Measurements from ENCODE around the gene SH2D6. TPM values are rescaled to one million over a fixed set of nuclear protein-coding genes. Genes with fewer than 3 reads are reported as not detected.
"Not testable (repeated sequence)": the region's sequence is repeated elsewhere in the genome, so short reads cannot be mapped to it uniquely, and the experiment has no call there.

SH2D6 gene
- total RNA-seq, 4 donors from 2014 or later, result not detected

- DNase-seq, result no peak
- TF ChIP-seq, protein P1, sequence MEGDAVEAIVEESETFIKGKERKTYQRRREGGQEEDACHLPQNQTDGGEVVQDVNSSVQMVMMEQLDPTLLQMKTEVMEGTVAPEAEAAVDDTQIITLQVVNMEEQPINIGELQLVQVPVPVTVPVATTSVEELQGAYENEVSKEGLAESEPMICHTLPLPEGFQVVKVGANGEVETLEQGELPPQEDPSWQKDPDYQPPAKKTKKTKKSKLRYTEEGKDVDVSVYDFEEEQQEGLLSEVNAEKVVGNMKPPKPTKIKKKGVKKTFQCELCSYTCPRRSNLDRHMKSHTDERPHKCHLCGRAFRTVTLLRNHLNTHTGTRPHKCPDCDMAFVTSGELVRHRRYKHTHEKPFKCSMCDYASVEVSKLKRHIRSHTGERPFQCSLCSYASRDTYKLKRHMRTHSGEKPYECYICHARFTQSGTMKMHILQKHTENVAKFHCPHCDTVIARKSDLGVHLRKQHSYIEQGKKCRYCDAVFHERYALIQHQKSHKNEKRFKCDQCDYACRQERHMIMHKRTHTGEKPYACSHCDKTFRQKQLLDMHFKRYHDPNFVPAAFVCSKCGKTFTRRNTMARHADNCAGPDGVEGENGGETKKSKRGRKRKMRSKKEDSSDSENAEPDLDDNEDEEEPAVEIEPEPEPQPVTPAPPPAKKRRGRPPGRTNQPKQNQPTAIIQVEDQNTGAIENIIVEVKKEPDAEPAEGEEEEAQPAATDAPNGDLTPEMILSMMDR (IDR thresholded peaks at IDR 0.05), result no peak
- TF ChIP-seq POLR2A (IDR thresholded peaks at IDR 0.05), result no peak
- H3K36me3 ChIP-seq, result no peaks in the 10 kb centered on the region
- no peaks in the 10 kb centered on the region for H3K9me3 ChIP-seq
- intact Hi-C loops (cut with DNase I; ENCODE audit: low total_unique reads), result no loop called here
- H3K27ac ChIP-seq, result no peak overlapping the region
- H3K4me3 ChIP-seq, result no peak overlapping the region
- no peaks in the 10 kb centered on the region for H3K4me1 ChIP-seq
- no peaks in the 10 kb centered on the region for H3K27me3 ChIP-seq
Observed at GRCh38 chr2:85377083-85377482, 41.4 kb upstream of the SH2D6 start.

DNA sequence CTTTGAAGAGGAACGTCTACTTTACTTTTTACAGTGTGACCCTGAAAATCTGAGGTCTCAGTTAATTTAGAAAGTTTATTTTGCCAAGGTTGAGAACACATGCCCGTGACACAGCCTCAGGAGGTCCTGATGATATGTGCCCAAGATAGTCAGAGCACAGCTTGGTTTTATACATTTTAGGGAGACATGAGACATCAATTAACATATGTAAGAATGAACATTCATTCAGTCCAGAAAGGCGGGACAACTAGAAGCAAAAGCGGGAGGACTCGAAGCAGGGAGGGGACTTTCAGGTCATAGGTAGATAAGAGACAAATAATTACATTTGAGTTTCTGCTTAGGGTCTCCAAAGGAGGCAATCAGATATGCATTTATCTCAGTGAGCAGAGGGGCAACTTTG, 40.3 kb upstream of the SH2D6 start:
- no peak for TF ChIP-seq POLR2A (IDR thresholded peaks at IDR 0.05)
- TF ChIP-seq, protein P1 (IDR thresholded peaks at IDR 0.05), result no peak
- Histone ChIP-seq H3K9me3 (no peaks in the 10 kb centered on the region), H3K4me3 (no peak overlapping the region), H3K36me3 (no peaks in the 10 kb centered on the region), H3K27me3 (no peaks in the 10 kb centered on the region), H3K27ac (no peak overlapping the region), H3K4me1 (no peaks in the 10 kb centered on the region)
- DNase-seq, result no peak
- intact Hi-C loops (cut with DNase I; ENCODE audit: low total_unique reads), result no loop called here

DNA sequence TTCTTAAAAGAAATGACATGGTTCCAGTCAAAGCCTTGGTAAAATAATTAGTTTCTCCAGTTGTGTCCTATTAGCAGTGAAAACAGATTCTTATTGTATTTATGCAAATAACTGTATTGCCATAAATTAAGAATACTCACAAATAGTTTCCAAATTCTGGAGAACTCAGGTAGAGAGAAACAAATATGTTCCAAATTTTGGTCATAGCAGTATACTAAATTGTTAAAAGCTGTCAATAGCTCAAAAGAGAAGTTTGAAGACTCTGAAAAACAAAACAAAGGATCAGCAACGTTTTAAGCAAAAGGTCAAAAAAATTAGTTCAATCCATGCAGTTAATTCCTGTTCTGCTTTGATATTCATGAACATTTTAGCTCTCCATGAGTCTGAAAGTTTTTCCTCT, 38.5 kb upstream of the SH2D6 start:
- Histone ChIP-seq H3K36me3 (no peaks in the 10 kb centered on the region), H3K27me3 (no peaks in the 10 kb centered on the region), H3K4me3 (no peak overlapping the region), H3K27ac (no peak overlapping the region), H3K4me1 (no peaks in the 10 kb centered on the region), H3K9me3 (no peaks in the 10 kb centered on the region)
- TF ChIP-seq POLR2A (IDR thresholded peaks at IDR 0.05), result no peak
- TF ChIP-seq, protein P1 (IDR thresholded peaks at IDR 0.05), result no peak
- DNase-seq, result no peak
- intact Hi-C loops (cut with DNase I; ENCODE audit: low total_unique reads), result no loop called here

DNA sequence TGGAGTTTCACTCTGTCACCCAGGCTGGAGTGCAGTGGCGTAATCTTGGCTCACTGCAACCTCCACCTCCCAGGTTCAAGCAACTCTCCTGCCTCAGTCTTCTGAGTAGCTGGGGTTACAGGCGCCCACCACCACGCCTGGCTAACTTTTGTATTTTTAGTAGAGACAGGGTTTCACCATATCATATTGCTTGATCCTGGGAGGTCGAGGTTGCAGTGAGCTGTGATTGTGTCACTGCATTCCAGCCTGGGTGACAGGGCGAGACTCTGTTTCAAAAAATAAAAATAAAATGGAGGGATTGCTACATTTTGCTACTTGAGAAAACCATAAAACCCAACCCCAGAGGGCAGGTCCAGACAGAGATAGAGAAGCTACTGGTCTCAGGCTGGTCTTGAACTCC, 35.4 kb upstream of the SH2D6 start:
- H3K4me3 ChIP-seq; H3K4me1 ChIP-seq; H3K27ac ChIP-seq; H3K36me3 ChIP-seq; H3K27me3 ChIP-seq; intact Hi-C loops (cut with DNase I; ENCODE audit: low total_unique reads); H3K9me3 ChIP-seq; DNase-seq: not testable (repeated sequence)

DNA sequence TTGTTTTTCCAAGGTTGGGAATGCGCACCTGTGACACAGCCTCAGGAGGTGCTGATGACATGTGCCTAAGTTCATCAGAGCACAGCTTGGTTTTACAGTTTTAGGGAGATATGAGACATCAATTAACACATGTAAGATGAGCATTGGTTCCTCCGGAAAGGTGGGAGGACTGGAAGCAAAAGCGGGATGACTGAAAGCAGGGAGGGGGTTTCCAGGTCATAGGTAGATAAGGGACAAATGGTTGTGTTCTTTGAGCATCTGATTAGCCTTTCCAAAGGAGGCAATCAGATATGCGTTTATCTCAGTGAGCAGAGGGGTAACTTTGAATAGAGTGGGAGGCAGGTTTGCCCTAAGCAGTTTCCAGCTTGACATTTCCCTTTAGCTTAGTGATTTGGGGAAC, 34.7 kb upstream of the SH2D6 start:
- DNase-seq, result no peak
- Histone ChIP-seq H3K9me3 (no peaks in the 10 kb centered on the region), H3K4me1 (no peaks in the 10 kb centered on the region), H3K4me3 (no peak overlapping the region), H3K27me3 (no peaks in the 10 kb centered on the region), H3K36me3 (no peaks in the 10 kb centered on the region), H3K27ac (no peak overlapping the region)
- intact Hi-C loops (cut with DNase I; ENCODE audit: low total_unique reads), result no loop called here
- no peak for TF ChIP-seq POLR2A (IDR thresholded peaks at IDR 0.05)
- TF ChIP-seq, protein P1 (IDR thresholded peaks at IDR 0.05), result no peak

DNA sequence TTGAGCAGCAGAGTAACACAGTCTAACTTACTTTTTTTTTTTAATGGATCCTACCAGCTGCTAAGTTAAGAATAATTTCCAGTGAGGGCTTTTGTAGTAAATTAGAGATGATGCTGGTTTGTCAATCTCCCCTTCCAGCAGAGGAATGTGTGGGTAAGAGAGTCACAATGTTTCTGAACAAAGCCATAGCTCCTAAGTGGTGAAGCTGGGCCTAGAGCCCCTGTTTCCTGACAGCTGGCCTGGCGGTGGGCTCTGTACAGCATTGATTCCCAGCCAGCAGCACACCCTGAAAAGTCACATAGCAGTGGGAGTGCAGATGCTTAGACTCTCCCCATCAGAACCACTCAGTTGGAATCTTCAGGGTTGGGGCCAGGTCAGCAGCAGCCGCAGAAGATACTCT, 32.8 kb upstream of the SH2D6 start:
- H3K27me3 ChIP-seq, result no peaks in the 10 kb centered on the region
- no peak overlapping the region for H3K4me3 ChIP-seq
- no peak for DNase-seq
- H3K36me3 ChIP-seq, result no peaks in the 10 kb centered on the region
- TF ChIP-seq, protein P1 (IDR thresholded peaks at IDR 0.05), result no peak
- H3K27ac ChIP-seq, result no peak overlapping the region
- H3K9me3 ChIP-seq, result no peaks in the 10 kb centered on the region
- intact Hi-C loops (cut with DNase I; ENCODE audit: low total_unique reads), result no loop called here
- no peaks in the 10 kb centered on the region for H3K4me1 ChIP-seq
